MCF 10A (cell line): Measurements from ENCODE around the gene C6orf136. TPM values are rescaled to one million over a fixed set of nuclear protein-coding genes. Genes with fewer than 3 reads are reported as not detected.

Source experiments
- BruUV-seq: library from RNA; stranded (reverse); fragments of 400-500 nt; replicated peaks from 2 replicates; lab custom pipeline; 2021; lab: Mats Ljungman, UMichigan
- CTCF ChIA-PET: fragments of 300-600 bp; sonication (Branson Sonifier 250); formaldehyde crosslinking; extraction: SDS; loops from one replicate; lab custom pipeline; 2021; ENCODE audit warnings: antibody characterized with exemption, inconsistent platforms; lab: Yijun Ruan, JAX
- POLR2A ChIA-PET: fragments of 300-600, 350-650 bp; sonication (Branson Sonifier 250); formaldehyde crosslinking; extraction: SDS; loops from one replicate; lab custom pipeline; 2020; ENCODE audit warnings: antibody characterized with exemption, inconsistent platforms; lab: Yijun Ruan, JAX
- DNase-seq: peaks from one replicate; pipeline ENCODE4 v3.0.0-alpha.2; 2018; ENCODE audit not compliant: unreplicated experiment
- H3K27ac Mint-ChIP-seq: one replicate; pipeline ENCODE4 v1.8.0; 2022; ENCODE audit warnings: mild to moderate bottlenecking, low read depth, mixed read lengths; ENCODE audit not compliant: unreplicated experiment
- H3K27me3 Mint-ChIP-seq: one replicate; pipeline ENCODE4 v1.8.0; 2022; ENCODE audit warnings: mixed read lengths; ENCODE audit not compliant: insufficient read depth, unreplicated experiment
- H3K36me3 Mint-ChIP-seq: one replicate; pipeline ENCODE4 v1.8.0; 2022; ENCODE audit warnings: mild to moderate bottlenecking, moderate library complexity, mixed read lengths; ENCODE audit not compliant: insufficient read depth, unreplicated experiment
- H3K4me1 Mint-ChIP-seq: one replicate; pipeline ENCODE4 v1.8.0; 2022; ENCODE audit warnings: mixed read lengths; ENCODE audit not compliant: insufficient read depth, unreplicated experiment
- H3K4me3 Mint-ChIP-seq: one replicate; pipeline ENCODE4 v1.8.0; 2022; ENCODE audit warnings: mild to moderate bottlenecking, moderate library complexity, mixed read lengths; ENCODE audit not compliant: unreplicated experiment
- H3K9me3 Mint-ChIP-seq: one replicate; pipeline ENCODE4 v1.8.0; 2022; ENCODE audit warnings: mixed read lengths; ENCODE audit not compliant: unreplicated experiment
- CTCF ChIP-seq: fragments of 200-600 bp; IDR thresholded peaks from one replicate; pipeline ENCODE4 v1.8.0; 2022; ENCODE audit warnings: antibody characterized with exemption, mild to moderate bottlenecking; ENCODE audit not compliant: unreplicated experiment
- intact Hi-C: fragments of 100-400 bp; cut with micrococcal nuclease; formaldehyde crosslinking; loops from 2 replicates; pipeline ENCODE4 v1.14.1; 2022
- total RNA-seq: library from RNA; stranded (reverse); gene quantifications from 2 replicates; pipeline ENCODE4 v1.2.3, GENCODE V29; 2022

Gene C6orf136
- total RNA-seq, 1 experiment from 2014 or later, result 10.3 TPM

- peaks cover 60% of the 10 kb centered on the region for H3K36me3 Mint-ChIP-seq
- POLR2A ChIA-PET, result interaction anchor here (0.6 to 1.5 kb wide), 6 partner anchors 21 to 1031 kb away, joined by 3 to 5 read pairs (median 3); partner anchors contain the start of gene DHX16
- no peak overlapping the region for H3K27ac Mint-ChIP-seq
- intact Hi-C loops, result no loop called here
- H3K4me1 Mint-ChIP-seq, result peaks cover 7% of the 10 kb centered on the region
- H3K9me3 Mint-ChIP-seq, result no peaks in the 10 kb centered on the region
- H3K4me3 Mint-ChIP-seq, result no peak overlapping the region
- no peak for TF ChIP-seq CTCF
- H3K27me3 Mint-ChIP-seq, result no peaks in the 10 kb centered on the region
- BruUV-seq, result no TSS peak
- CTCF ChIA-PET, result no interaction called here
- no peak for DNase-seq
Measured at GRCh38 chr6:30651143-30651542, 4.2 kb downstream of the C6orf136 start.

- Mint-ChIP-seq H3K9me3 (no peaks in the 10 kb centered on the region), H3K4me3 (no peak overlapping the region), H3K27ac (no peak overlapping the region), H3K27me3 (no peaks in the 10 kb centered on the region), H3K4me1 (no peaks in the 10 kb centered on the region), H3K36me3 (peaks cover 88% of the 10 kb centered on the region)
- ChIA-PET CTCF (interaction anchor here (0.8 kb wide), 1 partner anchor 17 kb away, joined by 4 read pairs; no protein-coding TSS in a partner anchor), POLR2A (interaction anchor here (1.1 kb wide), 1 partner anchor 18 kb away, joined by 3 read pairs; the partner anchor contains the start of gene DHX16)
- no peak for DNase-seq
- no peak for TF ChIP-seq CTCF
- intact Hi-C loops, result no loop called here
- BruUV-seq, result TSS peak; percentile 14
Measured at GRCh38 chr6:30654798-30655742, 8.1 kb downstream of the C6orf136 start.

- no peak for DNase-seq
- Mint-ChIP-seq H3K27ac (no peak overlapping the region), H3K4me3 (no peak overlapping the region), H3K36me3 (peaks cover 86% of the 10 kb centered on the region), H3K27me3 (no peaks in the 10 kb centered on the region), H3K9me3 (no peaks in the 10 kb centered on the region), H3K4me1 (no peaks in the 10 kb centered on the region)
- intact Hi-C loops, result no loop called here
- POLR2A ChIA-PET, result no interaction called here
- BruUV-seq, result no TSS peak
- CTCF ChIA-PET, result no interaction called here
- no peak for TF ChIP-seq CTCF
Measured at GRCh38 chr6:30655743-30656094, 8.8 kb downstream of the C6orf136 start.

- TSS peak; percentile 21 for BruUV-seq
- Mint-ChIP-seq H3K27ac (no peak overlapping the region), H3K27me3 (no peaks in the 10 kb centered on the region), H3K4me1 (no peaks in the 10 kb centered on the region), H3K36me3 (peaks cover 85% of the 10 kb centered on the region), H3K9me3 (no peaks in the 10 kb centered on the region), H3K4me3 (no peak overlapping the region)
- ChIA-PET POLR2A (interaction anchor here (0.7 to 1.3 kb wide), 2 partner anchors 10 to 75 kb away, joined by 3 read pairs; partner anchors contain the start of gene C6orf136), CTCF (interaction anchor here (0.6 kb wide), 2 partner anchors 124 to 1000 kb away, joined by 3 read pairs; no protein-coding TSS in a partner anchor)
- DNase-seq, result no peak
- intact Hi-C loops, result no loop called here
- TF ChIP-seq CTCF, result no peak
Measured at GRCh38 chr6:30656513-30656912, 9.6 kb downstream of the C6orf136 start.
